Non-pigmented ciliary epithelial cell (primary cell): Measurements from ENCODE around the gene GPHA2.

ENCODE experiments used
- DNase-seq: peaks from one replicate; pipeline ENCODE4 v3.0.0-alpha.2; 2010; ENCODE audit warnings: low read depth

The GPHA2 gene

DNA sequence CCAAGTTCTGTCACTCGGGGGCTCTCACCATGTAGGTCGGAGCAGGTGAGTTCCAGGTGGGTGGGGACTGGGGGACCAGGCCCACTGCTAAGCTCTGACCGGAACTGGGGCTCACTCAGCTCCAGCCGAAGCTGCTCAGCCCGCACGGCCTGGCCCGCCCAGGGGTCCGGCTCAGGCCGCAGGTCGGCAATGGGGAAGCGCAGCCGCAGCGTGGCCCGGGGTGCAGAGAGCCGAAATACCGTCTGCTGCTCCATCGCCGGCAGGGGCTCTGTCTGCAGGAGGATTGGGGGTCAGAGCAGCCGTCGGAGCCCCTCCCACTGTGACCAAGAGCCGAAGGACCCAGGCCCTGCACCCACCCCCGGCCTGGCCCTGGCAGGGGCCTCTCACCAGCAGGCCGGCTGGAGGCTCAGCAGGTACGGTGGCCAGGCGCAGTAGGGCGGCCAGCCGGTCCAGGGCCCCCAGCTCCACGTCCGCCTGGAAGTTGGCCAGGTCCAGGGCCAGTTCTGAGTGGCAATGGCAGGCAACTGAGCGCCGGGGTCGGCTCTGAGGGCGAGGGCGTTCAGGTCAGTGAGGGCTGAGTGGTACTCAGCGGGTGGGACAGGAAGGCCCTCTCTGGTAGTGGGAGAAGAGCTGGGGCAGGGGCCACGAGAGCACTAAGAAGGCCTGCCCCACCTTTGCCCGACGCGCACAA lies 25.9 kb downstream of the GPHA2 start:
- no peak for DNase-seq

- no peak for DNase-seq
Measured at GRCh38 chr11:64908766-64909165, 26.9 kb downstream of the GPHA2 start.

DNA sequence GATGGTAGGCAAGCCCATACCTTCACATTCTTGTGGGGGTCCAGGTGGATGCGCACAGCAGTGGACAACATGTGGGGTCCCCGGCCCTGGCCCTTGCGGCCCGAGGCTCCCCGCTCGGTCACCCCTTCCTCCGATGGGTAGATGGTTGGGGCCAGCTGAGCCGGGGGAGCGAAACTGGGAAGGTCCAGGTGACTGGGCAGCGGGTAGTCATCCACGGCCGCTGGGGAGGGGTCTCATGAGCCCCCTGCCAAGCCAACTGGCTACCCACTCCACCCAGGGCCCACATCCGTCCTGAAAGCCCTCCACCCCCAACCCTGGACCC lies 29.4 kb downstream of the GPHA2 start:
- no peak for DNase-seq

- no peak for DNase-seq
Measured at GRCh38 chr11:64905516-64906313, 30.0 kb downstream of the GPHA2 start.

DNA sequence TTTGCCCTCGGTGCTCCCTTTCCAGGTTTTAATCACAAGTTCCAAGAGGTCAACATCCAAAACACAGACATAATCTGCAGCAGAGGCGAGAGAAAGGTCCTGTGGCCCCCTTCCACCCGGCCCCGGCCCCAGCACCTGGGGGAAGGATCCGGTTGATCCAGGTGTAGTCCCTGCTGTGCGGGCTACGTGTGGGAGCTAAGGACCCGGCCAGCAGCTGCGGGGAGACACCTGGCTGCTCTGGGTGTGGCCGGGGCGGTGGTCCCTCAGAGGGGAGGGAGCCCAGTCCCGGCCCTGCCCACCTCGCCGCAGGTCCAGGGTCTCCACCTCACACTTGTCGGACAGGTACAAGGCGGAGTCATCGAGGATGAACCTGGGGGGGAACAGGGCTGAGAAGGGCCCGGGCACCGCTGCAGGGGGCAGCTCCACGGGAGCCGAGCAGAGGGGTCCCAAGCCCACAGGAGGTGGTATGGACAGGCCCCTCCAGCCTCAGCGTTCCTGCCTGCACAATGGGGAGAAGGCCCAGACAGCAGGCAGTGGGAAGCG lies 32.3 kb downstream of the GPHA2 start:
- DNase-seq, result no peak

DNA sequence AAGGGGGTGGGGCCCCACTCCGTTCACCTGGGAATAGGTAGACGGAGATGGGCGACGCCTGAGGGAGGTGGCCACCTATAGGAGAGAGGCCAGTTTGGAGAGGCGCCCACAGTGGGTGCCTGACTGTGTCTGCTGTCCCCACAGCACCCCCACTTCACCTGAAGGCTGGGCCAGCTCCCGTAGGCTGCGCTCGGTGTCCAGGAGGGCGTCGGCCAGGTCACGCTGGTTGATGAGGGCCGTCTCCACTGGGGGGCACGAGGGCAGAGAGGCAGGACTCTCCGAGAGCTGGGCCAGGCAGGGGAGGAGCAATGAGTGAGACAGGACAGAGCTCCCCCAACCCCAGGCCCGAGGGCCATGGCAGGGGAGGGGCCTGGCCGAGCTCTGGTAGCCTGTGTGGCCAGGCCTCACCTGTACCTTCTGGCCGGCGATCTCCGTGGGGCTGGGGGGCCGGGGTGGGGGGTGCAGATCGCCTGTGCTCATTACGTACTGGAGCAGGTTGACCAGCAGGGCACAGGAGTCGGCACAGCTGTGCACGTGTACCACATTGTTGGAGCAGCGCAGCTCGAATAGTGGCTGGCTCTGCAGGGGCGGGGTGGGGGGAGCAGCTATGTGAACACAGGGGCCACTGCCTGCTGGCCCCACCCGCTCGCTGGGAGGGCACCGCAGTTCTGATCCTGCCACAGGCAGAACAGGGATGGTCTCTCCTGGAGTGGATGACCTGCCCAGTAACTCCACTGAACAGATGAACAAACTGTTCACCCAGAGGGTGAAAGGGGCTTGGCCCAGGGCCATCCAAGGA lies 33.4 kb downstream of the GPHA2 start:
- DNase-seq, result no peak

- DNase-seq, result no peak
Measured at GRCh38 chr11:64900774-64901173, 34.9 kb downstream of the GPHA2 start.

GRCh38 chr11:64900263-64900678 lies 35.4 kb downstream of the GPHA2 start:
- no peak for DNase-seq

- no peak for DNase-seq
Measured at GRCh38 chr11:64898541-64898940, 37.2 kb downstream of the GPHA2 start.

DNA sequence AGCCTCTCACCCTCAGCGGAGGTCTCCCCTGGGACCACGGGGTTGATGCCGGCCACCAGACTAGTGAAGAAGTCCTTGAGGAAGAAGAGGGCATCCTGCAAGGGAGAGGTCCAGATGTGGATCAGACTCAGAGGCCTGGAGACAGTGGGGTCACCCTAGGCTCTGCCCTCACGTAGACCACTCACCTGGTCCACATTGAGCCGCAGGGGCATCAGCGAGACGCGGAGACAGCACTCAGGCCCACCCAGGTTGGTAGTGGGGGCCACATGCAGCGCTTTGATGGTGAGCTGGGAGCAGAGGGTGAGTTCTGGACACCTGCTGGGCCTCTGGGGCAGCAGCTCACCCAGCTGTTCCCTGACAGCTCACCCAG lies 37.6 kb downstream of the GPHA2 start:
- DNase-seq, result no peak

- DNase-seq, result no peak
Measured at GRCh38 chr11:64897381-64898075, 38.2 kb downstream of the GPHA2 start.

DNA sequence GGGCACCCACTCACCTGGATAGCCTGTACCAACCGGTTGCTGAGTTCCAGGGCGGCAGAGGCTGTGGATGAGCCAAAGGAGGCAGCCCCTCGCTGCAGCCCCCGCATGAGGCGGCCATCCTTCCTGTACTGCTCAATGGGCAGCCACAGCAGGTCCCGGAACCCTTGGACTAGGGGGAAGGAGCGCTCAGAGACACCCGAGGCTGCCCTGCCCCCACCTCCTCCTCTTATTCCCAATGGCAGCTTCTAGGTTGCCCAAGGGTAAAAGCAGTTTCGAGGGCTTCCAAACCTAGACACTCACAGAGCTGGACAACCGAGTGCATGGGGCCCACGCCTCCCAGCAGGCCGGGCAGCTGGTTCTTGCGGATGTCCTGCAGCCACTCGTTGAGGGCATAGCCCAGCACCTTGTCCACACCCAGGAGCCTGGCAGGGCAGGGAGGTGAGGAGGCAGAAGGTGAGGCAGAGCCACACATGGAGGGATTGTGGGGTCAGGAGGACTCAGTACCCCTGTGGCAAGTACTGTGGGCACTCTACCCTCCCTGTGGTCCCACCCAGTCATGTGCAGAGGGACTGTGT lies 39.2 kb downstream of the GPHA2 start:
- DNase-seq, result no peak

- DNase-seq, result no peak
Measured at GRCh38 chr11:64894812-64895452, 40.8 kb downstream of the GPHA2 start.

GRCh38 chr11:64894070-64894811 lies 41.5 kb downstream of the GPHA2 start:
- no peak for DNase-seq

GRCh38 chr11:64893194-64894069 lies 42.3 kb downstream of the GPHA2 start:
- DNase-seq, result no peak

- no peak for DNase-seq
Measured at GRCh38 chr11:64892838-64893193, 42.9 kb downstream of the GPHA2 start.

DNA sequence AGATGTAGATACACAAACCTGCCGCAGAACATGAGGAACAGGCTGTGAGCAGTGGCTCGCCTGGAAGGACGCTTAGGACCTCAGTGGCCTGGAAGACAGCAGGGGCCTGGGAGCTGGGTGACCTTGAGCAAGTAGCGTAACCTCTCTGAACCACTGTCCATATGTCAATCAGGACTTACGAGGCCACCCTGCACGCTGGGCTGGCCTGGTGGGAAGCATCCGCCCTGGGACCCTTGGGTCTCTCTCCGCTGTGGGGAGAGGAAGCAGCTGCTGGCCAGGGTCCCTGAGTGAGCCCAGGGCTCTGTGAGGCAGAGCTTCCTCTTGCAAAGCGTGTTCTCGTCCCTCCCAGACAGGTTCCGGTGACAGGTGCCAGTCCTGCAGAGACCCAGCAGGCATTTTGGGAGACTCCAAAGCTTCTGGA lies 43.3 kb downstream of the GPHA2 start:
- DNase-seq, result no peak

DNA sequence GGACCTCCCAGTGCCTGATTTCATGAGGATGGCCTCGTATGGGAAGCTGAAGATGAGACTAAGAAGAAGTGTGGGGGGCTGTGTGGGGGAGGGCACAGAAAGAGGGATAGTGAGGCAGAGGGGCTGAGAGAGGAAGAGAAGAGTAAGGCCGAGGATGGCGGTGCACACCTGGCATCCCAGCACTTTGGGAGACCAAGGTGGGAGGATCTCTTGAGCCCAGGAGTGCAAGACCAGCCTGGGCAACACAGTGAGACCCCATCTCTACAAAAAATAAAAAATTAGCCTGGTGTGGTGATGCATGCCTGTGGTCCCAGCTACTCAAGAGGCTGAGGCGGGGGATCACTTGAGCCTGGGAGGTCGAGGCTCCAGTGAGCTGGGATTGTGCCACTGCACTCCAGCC lies 43.8 kb downstream of the GPHA2 start:
- DNase-seq, result no peak

GRCh38 chr11:64891215-64891848 lies 44.4 kb downstream of the GPHA2 start:
- no peak for DNase-seq
